PC-3 (cell line): ENCODE results near the gene MYL10.

Experiments
- CTCF ChIP-seq: fragments of 300-600 bp; sonication (generic); conservative IDR thresholded peaks from 2 replicates; pipeline ENCODE4 v1.5.1; 2017; ENCODE audit warnings: antibody characterized with exemption, low read depth, mild to moderate bottlenecking, low read length
- EZH2 ChIP-seq: fragments of 300-600 bp; sonication (generic); IDR thresholded peaks from one replicate; pipeline ENCODE4 v1.6.1; 2017; ENCODE audit warnings: antibody characterized with exemption, mild to moderate bottlenecking, low read length; ENCODE audit not compliant: unreplicated experiment

- TF ChIP-seq EZH2: no peak
- TF ChIP-seq CTCF: no peak
Observed at GRCh38 chr7:101644879-101645278, 15.8 kb upstream of the MYL10 start.
